H54 (cell line): Measurements from ENCODE around the gene NOS2.
A peak's percentile ranks its signal among the peaks of the same experiment; 100 is the strongest.
"Not testable (repeated sequence)": the region's sequence is repeated elsewhere in the genome, so short reads cannot be mapped to it uniquely, and the experiment has no call there.

ENCODE experiments used
- DNase-seq: peaks from one replicate; pipeline ENCODE4 v3.0.0; 2011; ENCODE audit warnings: low spot score, mixed read lengths; ENCODE audit not compliant: insufficient read length
- FAIRE-seq: peaks from 3 replicates; lab custom pipeline; 2011; peaks lifted over from hg19 to GRCh38; lab: Jason Lieb, UNC
- POLR2A ChIP-seq: IDR thresholded peaks from 2 replicates; pipeline ENCODE4 v1.6.1; 2011; ENCODE audit warnings: low read depth, mild to moderate bottlenecking, low read length

NOS2 gene

DNA sequence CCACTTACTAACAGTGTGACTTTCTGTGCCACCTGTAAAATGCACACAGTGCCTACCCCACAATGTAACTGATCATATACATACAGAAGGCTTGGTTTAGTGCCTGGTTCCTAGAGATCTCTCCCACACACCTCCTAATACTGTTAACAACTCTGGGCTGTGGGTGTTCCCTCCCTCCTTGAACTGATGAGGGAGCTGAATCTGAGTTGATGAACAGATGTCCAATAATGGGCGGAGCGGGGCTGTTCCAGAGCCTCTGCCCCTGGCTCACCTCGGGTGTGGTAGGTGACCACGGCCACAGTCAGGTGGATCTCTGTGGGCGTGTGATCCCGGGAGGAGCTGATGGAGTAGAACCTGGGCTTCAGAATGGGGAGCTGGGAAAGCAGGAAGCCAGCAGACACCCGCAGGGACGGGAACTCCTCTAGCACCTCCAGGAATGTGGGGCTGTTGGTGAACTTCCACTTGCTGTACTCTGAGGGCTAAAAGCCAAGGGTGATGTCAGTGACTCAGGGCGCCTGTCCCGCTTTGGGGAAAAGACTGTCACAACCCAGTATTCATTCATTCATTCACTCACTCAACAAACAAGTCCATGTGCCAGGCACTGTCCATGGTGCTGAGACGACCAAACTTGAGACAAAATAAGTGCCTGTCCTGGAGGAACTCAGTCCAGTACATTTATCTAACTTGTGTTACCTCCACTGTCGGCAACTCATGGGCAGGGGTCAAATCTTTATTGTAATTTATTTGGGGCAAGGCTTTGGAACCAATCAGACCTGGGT is 37.6 kb downstream of the NOS2 start:
- DNase-seq (no peak), FAIRE-seq (no peak)
- TF ChIP-seq POLR2A = no peak

DNA sequence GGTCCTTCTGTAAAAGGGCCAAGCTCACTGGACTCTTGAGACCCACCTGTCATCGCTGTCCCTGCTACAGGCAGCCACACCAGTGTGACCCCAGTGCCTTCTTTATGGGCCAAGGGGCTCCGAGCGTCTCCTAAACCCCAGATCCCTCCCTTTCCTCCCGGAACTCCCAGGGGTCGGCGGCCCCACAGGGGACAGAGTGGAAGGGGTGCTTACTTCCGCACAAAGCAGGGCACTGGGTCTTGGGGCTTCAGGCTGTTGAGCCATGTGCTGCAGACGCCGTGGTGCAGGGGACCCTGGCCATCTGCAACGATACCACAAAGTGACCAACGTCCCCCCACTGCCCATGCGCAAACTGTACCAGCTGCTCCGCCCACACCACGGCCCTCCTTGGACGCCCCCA is 39.4 kb downstream of the NOS2 start:
- not testable (repeated sequence) for FAIRE-seq, DNase-seq

DNA sequence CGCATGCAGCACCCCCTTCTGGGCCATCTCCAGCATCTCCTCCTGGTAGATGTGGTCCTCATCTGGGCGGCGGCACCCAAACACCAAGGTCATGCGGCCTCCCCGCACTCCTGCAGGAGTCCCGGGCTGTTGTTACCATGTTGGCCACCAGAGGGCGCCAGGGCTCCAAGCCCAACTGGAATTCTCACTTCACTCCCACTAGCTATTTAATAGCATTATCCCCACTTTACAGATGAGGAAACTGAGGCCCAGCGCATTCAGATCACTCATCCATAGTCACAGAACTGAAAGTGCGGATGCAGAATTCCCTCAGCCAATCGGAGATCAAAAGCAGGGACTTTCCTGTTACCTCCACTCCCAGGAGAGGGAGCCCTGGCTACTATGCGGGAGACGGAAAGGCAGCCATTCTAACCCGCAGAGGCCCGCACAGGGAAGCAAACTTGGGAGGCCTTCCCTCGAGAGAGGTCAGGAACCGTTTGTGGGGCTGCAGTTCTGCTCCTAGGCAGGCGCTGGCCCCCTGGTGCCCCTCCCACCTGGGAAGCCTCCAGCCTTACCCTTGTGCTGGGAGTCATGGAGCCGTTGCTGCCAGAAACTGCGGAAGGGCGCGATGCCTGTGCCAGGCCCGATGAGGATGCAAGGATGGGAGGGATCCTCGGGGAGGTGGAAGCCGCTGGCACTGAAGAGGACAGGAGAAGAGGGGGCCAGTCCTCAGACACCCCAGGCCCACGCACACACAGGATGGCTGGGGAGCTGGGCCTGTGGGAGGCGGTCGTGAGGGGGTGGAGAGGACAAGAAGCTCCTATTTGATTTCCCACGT is 40.1 kb downstream of the NOS2 start:
- no peak for FAIRE-seq
- no peak for TF ChIP-seq POLR2A
- peak; percentile 42 for DNase-seq

DNA sequence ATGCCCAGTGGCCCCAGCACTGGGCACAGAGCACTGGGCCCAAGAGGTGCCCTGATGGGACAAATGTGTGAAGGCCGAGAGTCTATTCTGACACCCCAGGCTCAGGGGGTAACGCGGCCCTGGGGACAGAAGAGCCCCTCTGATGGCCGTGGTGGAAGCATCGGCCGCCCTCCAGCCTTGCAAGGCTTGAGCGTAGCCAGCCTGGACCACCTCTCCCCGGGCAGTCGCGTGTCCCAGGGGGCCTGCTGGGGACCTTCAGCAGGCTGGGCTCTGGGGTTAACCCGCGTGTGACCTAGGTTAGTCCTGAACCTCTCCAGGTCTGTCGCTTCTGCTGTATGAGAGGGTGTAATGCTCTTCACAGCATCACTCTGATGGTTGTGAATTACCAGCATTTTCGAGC is 40.8 kb downstream of the NOS2 start:
- no peak for TF ChIP-seq POLR2A
- DNase-seq = no peak
- no peak for FAIRE-seq

DNA sequence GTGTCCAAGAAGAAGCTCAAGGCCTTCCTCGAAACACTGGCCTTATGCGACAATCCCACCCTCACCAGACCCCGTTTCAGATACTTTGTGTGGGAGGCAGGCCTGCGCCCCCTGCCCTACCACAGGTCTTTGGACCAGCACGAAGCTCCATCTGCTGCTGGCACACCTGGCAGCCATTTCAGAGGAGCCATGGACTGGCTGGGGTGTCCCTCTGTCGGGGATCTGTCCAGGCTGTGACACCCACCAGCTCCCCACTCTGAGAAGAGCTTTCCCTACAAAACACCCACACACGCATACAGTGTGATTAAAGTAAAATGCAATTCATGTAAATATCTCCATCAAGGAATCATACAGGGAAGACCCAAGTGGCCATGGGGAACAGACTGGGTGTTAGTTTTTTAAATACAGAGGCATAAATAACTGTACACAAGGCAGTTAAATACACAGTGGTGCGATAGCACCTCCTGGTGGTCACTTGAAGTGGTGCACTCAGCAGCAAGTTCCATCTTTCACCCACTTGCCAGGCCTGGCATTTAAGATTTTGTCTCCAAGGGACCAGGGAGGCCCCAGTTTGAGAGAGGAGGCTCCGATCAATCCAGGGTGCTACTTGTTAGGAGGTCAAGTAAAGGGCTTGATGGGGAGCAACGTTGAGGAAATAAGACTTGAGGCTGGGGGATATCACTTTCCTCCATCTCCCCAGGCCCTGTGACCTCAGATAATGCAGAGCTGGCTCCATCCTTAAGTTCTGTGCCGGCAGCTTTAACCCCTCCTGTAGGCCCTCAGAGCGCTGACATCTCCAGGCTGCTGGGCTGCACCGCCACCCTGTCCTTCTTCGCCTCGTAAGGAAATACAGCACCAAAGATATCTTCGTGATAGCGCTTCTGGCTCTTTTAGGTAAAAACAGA is 43.6 kb downstream of the NOS2 start:
- DNase-seq (no peak), FAIRE-seq (no peak)
- TF ChIP-seq POLR2A = no peak

DNA sequence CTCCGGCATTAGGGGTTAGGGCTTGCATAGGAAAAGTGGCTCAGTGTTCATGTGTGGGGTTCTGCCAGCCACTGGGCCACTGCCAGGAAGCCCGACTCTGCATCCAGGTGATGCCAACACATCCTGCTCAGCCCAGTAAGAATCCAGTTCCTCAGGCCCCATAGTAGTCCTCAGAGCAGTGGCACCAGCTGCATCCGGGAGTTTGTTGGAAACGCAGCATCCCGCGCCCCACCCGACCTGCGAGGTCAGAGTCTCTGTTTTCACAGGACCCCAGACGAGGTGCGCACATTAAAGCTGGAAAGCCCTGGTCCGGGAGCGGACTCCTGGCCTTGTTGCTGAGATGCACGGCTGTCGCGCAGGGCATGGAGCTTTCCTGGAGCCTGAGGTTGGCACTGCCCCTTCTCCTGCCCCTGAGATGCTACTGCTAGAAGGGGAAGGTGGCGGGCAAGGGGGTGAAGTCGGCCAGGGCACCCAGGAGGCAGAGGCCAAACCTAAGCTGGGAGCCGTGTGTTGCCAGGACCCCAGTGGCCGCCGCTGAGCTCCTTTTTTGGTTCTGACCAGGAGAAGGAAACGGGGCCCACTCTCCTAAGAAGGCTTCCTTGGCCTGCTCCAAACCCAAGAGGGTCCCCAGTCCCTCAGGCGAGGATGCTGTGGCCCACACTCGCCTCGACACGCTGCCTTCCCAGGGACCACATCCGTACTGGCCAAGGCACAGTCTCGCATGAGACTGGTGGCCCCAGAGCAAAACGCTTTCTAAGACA is 44.4 kb downstream of the NOS2 start:
- TF ChIP-seq POLR2A = no peak

DNA sequence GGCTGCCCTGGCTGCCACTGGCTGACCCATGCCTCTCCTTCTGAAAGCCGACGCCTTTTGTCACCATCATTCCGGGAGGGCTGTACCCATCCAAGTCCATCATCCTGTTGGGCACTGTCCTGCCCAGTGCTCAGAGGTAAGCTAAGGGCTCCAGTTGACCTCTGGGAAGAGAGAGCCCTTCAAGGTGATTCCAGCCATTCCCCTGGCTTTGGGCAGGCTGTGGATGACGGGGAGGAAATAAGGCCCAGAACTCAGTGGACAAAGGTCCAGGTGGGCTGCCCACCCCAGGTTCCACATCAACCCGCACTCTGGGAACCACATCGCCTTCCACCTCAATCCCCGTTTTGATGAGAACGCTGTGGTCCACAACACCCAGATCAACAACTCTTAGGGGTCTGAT is 45.8 kb downstream of the NOS2 start:
- DNase-seq (no peak), FAIRE-seq (no peak)
- TF ChIP-seq POLR2A = no peak

More for the DNA sequence above, 44.4 kb downstream of the NOS2 start:
- no peak for FAIRE-seq
- no peak for DNase-seq

DNA sequence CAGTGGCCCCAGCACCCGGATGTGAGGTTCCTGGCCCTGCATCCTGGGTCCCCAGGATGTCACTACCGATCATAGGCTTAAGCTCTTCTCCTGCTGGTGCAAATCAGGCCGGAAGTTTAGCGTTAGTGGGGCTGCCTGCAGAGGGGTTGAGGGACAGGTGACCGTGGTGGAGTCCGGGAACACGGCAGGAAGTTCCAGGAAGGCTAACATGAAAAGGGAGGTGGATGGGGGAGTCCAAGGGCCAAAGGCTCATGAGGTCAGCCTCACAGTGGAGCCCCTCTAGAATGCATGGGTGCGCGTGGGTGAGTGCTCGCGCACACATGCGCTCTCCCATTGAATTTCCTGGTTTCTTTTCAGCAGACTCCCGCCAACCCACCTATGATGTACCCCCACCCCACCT is 46.6 kb downstream of the NOS2 start:
- DNase-seq, FAIRE-seq: not testable (repeated sequence)

DNA sequence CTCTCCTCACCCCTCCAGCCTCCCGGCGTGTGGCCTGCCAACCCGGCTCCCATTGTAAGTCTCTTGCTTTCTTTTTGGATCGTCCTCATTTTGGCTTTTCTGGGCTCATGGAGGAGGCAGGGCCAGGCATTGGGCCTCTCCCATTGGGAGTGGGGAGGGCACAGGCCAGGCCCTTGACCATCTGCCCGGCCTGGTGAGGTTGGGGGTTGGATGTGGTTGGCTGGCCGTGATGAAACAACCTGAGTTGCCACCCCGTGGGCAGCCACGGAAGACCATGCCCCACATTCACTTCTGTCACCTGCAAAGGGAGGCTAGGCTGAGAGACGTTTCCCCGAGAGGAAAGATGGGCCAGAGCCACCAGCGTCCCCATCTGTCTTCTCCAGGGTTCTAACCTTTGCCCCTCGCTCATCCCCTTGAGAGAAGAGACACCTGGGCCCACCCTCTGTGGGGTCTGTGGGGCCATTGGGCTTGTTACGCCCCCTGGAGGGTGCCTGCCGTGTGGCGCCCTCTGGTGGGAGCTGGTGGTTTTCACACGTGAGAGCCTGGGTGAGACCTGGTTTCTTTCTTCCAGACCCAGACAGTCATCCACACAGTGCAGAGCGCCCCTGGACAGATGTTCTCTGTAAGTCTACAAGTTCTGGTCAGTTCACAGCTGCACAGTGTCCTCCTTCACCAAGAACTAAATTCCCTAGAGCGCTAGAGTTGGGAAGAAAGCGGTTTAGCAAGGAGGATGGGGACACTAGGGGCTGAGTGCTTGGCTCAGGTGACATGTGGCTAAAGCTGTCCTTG is 47.3 kb downstream of the NOS2 start:
- not testable (repeated sequence) for FAIRE-seq

DNA sequence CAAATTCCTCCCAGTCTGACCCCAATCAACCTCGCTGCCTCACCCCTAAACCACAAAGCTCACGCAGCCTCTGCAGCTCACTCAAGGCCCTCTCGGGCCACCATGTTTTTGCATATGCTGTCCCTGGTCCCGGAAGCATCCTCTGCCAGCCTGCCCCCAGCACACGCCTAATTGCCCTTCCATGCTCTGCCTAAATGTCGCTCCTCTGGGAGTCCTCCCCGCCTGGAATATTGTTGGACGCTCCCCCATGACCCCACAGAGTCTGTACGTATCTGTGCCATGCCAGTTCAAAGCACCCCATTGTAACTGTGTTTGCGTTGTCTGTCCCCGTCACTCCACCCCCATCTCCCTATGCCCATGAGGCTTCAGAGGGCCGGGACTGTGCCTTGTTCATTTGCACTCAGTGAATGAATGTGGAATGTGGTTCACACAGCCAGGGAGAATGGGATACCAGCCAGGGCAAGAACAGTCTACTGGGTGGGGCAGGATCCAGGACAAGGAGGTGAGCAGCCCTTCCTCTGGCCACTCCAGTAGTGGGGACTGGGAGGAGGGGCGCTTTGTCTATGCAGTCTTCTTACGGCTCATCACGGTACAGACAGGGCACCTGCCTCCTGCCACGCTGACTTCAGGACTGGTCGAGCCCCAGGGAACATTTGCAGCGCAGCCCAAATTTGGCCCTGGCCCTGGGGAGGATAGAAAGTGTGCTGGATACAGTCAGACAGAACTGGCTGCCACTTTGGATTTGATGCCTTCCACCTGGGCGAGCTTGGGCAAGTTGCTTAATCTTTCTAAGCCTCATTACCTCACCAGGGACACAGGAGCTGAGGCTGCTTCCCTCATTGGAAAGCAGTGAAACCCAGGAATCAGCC is 48.5 kb downstream of the NOS2 start:
- FAIRE-seq (no peak), DNase-seq (no peak)
- TF ChIP-seq POLR2A = no peak

More for the DNA sequence above, 47.3 kb downstream of the NOS2 start:
- not testable (repeated sequence) for DNase-seq

DNA sequence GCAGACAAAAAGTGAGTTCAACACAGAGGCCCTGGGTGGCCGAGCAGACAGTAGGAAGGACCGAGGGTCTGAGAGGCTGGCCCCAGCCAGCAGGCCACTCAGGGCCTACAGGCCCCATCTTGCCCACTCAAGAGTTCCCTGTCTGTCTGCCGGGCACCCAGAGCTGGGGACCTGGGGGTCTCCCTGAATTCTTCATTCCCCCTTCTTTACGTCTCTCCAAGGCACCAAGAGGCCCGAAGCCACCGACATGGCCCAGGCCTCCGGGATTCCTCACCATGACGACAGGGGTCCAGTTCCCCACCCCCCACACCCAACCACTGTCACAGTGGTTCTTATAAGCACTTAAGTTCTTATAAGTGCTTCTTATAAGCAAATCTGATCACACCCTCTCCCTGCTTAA is 49.2 kb downstream of the NOS2 start:
- no peak for DNase-seq
- no peak for TF ChIP-seq POLR2A
- no peak for FAIRE-seq

DNA sequence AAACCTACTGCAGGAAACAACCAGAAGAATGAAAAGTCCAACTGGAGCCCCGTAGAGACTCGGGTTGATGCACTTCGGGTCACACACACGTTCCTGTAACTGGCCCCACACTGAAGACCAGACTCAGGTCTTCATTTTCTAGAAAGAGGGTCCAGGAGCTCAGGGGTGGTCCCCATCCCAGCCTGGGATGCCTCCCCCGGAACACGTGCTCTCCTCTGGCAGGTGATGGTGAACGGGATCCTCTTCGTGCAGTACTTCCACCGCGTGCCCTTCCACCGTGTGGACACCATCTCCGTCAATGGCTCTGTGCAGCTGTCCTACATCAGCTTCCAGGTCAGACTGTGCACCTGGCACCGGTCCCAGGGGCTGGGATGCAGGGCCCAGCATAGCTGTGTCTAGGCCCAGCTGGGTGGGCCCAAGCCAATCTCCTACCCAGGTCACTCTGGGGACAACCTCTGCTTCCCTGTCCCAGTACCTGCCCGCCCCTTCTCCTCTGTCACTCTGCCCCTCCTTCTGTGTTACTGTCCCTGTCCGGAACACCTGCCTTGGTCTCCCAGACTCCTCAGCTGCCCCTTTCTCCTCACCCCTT is 50.7 kb downstream of the NOS2 start:
- not testable (repeated sequence) for DNase-seq, FAIRE-seq
